Islet of Langerhans (tissue), 1 donor: ENCODE results near the gene TCP10L.
"Not testable (repeated sequence)": the region's sequence is repeated elsewhere in the genome, so short reads cannot be mapped to it uniquely, and the experiment has no call there.

ENCODE experiments used
- FAIRE-seq: peaks from one replicate; lab custom pipeline; 2011; peaks lifted over from hg19 to GRCh38; lab: Jason Lieb, UNC

The TCP10L gene

GRCh38 chr21:32585042-32585710 is at the start of gene TCP10L:
Gene TCP10L, minus strand, starts transcription at chr21:32585523. Its CDS starts 1,219 bp downstream, at chr21:32584304.
- no peak for FAIRE-seq

DNA sequence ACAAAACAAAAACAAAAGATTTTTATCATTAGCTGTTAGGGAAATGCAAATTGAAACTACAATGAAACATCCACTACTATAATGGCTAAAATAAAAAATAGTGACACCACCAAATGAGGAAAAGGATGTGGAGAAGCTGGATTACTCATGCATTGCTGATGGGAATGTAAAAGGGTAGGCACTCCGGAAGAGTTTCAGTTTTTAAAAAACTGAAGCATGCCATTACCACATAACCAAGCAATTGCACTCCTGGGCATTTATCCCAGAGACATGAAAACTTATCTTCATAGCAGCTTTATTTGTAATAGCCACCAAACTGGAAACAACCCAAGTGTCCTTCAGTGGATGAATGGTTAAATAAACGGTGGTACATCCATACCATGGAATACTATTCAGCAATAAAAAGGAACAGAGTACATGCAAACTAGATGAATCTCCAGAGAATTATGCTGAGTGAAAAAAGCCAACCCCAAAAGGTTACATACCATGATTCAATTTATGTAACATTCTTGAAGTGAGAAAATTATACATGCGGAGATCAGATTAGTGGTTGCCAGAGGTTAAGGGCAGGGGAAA is 41.4 kb upstream of the TCP10L start:
- no peak for FAIRE-seq

GRCh38 chr21:32618218-32618617 is 32.9 kb upstream of the TCP10L start:
- not testable (repeated sequence) for FAIRE-seq

DNA sequence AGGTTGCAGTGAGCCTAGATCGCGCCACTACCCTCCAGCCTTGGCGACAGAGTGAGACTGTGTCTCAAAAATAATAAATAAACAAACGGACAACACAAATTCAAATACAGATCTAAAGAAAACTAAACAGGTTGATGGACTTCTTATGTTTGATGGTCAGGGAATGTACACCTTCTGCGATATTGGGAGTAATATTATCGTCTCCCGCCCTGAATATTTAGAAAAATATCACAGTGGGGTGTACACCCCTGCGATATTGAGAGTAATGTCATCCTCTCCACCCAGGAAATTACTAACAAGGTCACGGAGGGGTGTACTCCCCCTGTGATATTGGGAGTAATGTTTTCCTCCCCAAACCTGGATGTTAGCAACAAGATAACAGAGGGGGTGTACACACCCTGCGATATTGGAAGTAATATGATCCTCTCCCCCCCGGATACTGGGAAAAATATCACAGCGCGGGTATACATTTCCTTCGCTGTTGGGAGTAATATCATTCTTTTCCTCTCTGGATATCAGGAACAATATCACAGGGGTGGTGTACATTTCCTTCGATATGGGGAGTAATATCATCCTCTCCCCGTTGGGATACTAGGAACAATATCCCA is 28.2 kb upstream of the TCP10L start:
- no peak for FAIRE-seq

DNA sequence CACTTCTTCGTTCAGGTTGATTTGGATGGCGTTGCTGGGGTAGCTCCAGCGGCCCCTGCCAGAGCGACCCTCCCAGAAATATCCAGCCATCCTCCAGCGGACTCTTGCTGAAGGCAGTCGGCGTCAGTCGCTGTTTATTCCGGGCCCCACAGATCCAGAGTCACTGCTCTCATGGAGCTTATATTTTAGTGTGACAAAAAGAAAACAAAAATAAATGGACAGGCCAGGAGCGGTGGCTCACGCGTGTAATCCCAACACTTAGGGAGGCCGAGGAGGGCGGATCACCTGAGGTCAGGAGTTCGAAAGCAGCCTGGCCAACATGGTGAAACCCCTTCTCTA is 27.6 kb upstream of the TCP10L start:
- no peak for FAIRE-seq

DNA sequence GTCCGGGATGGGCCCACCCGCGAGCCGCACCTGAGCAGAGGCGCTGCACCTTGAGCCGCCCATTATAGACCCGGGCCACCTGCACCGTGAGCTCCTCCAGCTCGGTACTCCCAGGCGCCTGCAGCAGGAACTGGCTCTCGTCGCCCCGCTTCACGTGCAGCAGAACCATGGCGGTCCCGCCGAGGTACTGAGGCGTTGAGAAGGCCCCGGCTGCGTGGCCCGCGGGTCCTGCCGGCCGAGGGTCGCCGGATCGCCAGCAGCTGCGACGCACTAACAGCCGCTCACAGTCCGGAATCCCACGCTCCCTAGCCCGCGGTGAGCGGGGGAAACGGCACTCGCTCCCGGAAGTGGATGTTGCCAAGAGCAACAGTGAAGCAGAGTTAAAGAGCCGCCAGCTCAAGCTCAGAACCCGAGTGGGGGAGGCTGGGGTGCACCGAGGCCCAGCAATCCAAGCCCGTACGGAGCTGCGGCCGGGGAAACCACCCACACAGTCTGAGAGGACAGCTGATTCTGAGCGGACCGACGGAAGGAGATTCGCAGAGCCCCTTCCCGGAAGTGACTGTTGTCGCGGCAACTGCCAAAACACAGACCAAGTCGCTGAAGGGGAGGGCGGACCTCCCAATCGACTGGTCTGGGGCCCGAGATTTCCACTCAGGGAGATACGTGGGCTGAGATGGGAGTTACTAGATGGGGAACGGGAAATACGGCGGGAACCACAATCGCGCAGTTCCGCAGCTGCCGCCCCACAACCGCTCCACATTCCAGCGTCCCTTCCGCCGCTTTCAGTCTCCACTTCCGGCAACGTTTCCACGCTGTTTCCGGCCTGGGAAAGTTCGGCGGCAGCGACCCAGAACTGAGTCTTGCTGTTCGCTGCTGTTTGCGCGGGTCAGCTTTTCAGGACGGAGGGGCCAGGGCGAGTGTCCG is 27.0 kb upstream of the TCP10L start, which contains the start of gene CFAP298:
Gene CFAP298, minus strand, starts transcription at position 303 of the 924 bp plus-strand sequence. Its CDS starts 134 bp downstream, at position 169.
- FAIRE-seq, result no peak

DNA sequence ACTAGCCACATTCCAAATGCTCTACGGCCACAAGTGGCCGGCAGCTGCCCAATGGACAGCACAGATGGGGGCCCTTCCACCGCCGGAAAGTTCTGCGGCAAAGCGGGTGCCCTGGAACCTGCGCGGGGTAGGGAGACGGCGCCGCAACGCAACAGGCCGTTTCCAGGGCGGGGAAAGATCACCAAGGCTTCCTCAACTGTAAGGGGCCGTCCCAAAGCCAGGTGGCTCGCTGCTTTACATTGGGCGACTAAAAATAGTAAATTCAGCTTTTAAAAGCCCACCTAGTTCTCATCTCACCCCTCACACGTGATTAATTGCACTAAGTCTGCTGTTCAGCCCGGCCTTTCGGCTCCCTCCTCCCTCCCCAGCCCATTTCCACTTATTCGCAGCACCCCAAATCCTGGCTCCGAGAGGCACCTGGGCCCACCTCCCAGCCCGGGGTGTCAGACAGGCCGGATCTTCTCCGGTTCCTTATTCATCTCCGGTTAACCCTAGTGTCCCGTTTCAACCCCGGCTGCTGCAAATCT is 26.2 kb upstream of the TCP10L start:
- no peak for FAIRE-seq

DNA sequence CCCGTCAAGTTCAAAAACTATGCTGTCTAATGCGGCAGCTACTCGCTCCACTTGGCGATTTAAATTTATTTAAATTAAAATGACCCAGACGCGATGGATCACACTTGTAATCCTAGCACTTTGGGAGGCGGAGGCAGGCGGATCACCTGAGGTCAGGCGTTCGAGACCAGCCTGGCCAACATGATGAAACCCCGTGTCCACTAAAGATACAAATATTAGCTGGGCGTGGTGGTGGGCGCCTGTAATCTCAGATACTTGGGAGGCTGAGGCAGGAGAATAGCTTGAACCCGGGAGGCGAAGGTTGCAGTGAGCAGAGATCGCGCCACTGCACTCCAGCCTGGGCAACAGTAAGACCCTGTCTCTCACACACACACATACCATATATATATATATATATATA is 25.6 kb upstream of the TCP10L start:
- FAIRE-seq, result not testable (repeated sequence)

GRCh38 chr21:32608851-32609250 is 23.5 kb upstream of the TCP10L start:
- no peak for FAIRE-seq

- FAIRE-seq, result no peak
These were observed 20.1 kb upstream of the TCP10L start for GRCh38 chr21:32605469-32605868.

- FAIRE-seq, result no peak
These were observed 19.1 kb upstream of the TCP10L start for GRCh38 chr21:32604464-32604863.

DNA sequence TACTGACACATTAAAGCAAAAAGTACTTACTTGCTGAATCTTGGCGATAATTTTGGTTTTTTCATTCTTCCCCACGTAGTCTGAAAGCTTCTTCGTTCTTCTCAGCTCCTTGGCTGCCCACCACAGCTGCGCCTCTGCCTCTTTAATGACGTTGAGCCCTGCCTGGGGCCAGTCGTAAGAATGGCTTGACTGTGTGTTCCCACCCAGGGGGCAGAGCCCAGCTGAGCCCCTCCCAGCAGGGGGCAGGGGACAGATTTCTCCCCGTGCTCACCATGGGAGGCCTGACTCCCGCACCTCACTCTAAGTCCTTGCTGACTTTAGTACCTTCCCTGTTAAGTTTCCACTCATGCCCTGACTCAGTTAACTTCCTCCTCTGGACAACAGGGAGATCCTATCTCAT is 17.8 kb upstream of the TCP10L start:
- FAIRE-seq, result no peak

- FAIRE-seq, result no peak
These were observed 16.8 kb upstream of the TCP10L start for GRCh38 chr21:32602099-32602498.

- no peak for FAIRE-seq
These were observed 14.2 kb upstream of the TCP10L start for GRCh38 chr21:32599526-32599925.

DNA sequence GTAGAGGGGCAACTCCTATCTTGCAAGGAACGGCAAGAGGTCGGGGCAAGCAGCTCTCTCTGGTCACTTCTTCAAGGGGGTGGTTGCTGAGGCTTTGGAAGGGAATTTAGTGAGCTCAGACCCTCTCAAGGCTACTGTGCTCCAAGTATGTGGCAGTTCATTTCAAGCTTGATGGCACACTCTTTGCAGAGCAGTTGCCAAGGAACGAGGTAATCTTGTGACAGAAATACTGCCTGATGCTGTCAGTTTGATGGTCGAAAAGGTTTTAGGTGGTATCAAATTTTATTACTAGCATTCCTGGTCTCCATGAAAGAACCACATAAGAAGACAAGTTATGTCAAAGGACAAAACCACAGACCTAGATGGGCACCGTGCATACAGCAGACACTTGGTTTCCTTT is 13.8 kb upstream of the TCP10L start:
- no peak for FAIRE-seq

- FAIRE-seq, result no peak
These were observed 11.9 kb upstream of the TCP10L start for GRCh38 chr21:32597205-32597604.

- no peak for FAIRE-seq
These were observed 10.1 kb upstream of the TCP10L start for GRCh38 chr21:32595431-32595830.

DNA sequence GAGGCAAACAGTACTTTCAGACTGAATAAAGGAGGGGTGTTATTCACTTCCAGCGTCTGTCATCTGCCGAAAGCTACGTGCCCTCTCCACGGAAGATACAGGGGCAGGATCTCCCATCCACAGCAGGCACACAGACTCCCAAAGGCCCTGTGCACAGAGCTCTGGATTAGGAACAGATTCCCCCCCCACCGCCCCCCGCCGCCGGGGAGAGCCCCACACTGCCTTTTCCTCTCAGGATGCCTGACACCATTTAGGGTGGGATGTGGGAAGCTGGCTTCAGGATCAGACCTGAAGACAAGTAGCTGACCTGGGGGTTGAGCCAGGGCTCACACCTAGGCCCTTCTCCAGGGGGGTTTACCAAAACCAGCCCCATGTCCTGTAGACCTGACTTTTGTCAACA is 8.4 kb upstream of the TCP10L start:
- FAIRE-seq, result no peak

- FAIRE-seq, result no peak
These were observed 7.7 kb upstream of the TCP10L start for GRCh38 chr21:32592929-32593502.

- FAIRE-seq, result no peak
These were observed 4.8 kb upstream of the TCP10L start for GRCh38 chr21:32590130-32590529.

DNA sequence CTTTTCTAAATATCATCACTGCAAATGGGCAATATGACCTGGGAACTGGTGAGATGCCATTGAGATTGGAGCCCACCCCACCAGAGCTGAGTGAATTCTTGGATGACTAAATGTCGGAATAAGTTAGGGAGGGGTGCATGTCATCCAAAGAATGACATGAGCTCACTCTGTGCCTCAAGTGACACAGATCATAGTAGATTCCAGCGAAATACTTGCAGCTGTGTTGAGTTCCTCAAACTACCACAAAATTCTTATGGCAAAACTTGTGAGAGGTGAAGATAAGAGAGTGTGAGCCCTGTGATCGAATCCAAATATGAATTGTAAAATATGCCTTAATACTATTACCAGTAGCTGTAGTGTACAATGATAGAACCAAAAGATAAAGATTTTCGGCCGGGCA is 2.3 kb upstream of the TCP10L start:
- FAIRE-seq, result no peak

- no peak for FAIRE-seq
These were observed 1.8 kb upstream of the TCP10L start for GRCh38 chr21:32587120-32587519.
